Mononuclear cell (primary cell): ENCODE measurements around the gene TMEM163. TPM values are rescaled to one million over a fixed set of nuclear protein-coding genes. Genes with fewer than 3 reads are reported as not detected.
"Not testable (repeated sequence)": the region's sequence is repeated elsewhere in the genome, so short reads cannot be mapped to it uniquely, and the experiment has no call there.

Experiments
- H3K27me3 ChIP-seq: 2 replicates; pipeline ENCODE4 v1.6.0; 2011; ENCODE audit warnings: low read length, control low read depth; ENCODE audit not compliant: insufficient read depth
- H3K4me1 ChIP-seq: 2 replicates; pipeline ENCODE4 v1.5.1; 2011; ENCODE audit warnings: mild to moderate bottlenecking, low read length, control low read depth; ENCODE audit not compliant: insufficient read depth
- H3K4me3 ChIP-seq: 2 replicates; pipeline ENCODE4 v1.5.1; 2011; ENCODE audit warnings: mild to moderate bottlenecking, low read length, moderate library complexity
- H3K9me3 ChIP-seq: 2 replicates; pipeline ENCODE4 v1.5.1; 2011; ENCODE audit warnings: low read depth, mild to moderate bottlenecking, control low read depth, low read length
- total RNA-seq: library from RNA; depleted of rRNA; stranded (reverse); fragments of >200 nt; gene quantifications from one replicate; pipeline ENCODE4 v1.2.3, GENCODE V29; 2012

TMEM163 gene
- total RNA-seq, 1 donor: 0.63 TPM

- Histone ChIP-seq H3K4me1 (peaks cover 53% of the 10 kb centered on the region), H3K4me3 (no peak overlapping the region)
Measured at GRCh38 chr2:134736167-134736880, 17.5 kb upstream of the TMEM163 start.

GRCh38 chr2:134728163-134728562 lies 9.4 kb upstream of the TMEM163 start:
- Histone ChIP-seq H3K4me1 (no peaks in the 10 kb centered on the region), H3K4me3 (no peak overlapping the region), H3K27me3 (peaks cover 11% of the 10 kb centered on the region), H3K9me3 (no peaks in the 10 kb centered on the region)

More at GRCh38 chr2:134736167-134736880, 17.5 kb upstream of the TMEM163 start:
- Histone ChIP-seq H3K9me3 (no peaks in the 10 kb centered on the region), H3K27me3 (peaks cover 2% of the 10 kb centered on the region)

DNA sequence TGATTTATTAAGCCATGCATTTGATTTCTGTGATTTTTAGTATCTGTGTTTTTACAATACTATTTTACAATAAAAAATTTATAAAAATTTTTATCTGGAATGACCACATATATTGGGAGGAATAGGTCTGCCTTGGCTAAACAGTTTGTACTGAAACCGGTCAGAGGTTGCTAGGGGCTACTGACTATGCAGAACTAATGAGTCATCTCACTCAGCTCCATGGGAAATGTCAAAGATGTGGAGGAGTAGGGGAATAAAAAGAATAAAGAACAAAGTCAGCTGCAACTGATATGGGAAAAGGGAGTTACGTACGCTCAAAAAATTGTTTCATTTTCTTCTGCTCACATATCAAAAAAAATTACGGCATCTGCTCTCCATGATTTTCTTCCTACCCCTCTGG lies 8.6 kb upstream of the TMEM163 start:
- Histone ChIP-seq H3K4me1 (no peaks in the 10 kb centered on the region), H3K4me3 (no peak overlapping the region)

GRCh38 chr2:134726645-134727044 lies 7.8 kb upstream of the TMEM163 start:
- Histone ChIP-seq H3K9me3 (no peaks in the 10 kb centered on the region), H3K4me1 (no peaks in the 10 kb centered on the region), H3K27me3 (peaks cover 26% of the 10 kb centered on the region), H3K4me3 (no peak overlapping the region)

More for the DNA sequence above, 8.6 kb upstream of the TMEM163 start:
- H3K27me3 ChIP-seq: peaks cover 18% of the 10 kb centered on the region
- no peaks in the 10 kb centered on the region for H3K9me3 ChIP-seq

- Histone ChIP-seq H3K27me3 (peaks cover 30% of the 10 kb centered on the region), H3K4me1 (no peaks in the 10 kb centered on the region), H3K9me3 (no peaks in the 10 kb centered on the region), H3K4me3 (no peak overlapping the region)
Measured at GRCh38 chr2:134725876-134726275, 7.1 kb upstream of the TMEM163 start.

- no peak overlapping the region for H3K4me3 ChIP-seq
- H3K4me1 ChIP-seq: peaks cover 1% of the 10 kb centered on the region
- H3K9me3 ChIP-seq: no peaks in the 10 kb centered on the region
- H3K27me3 ChIP-seq: peaks cover 45% of the 10 kb centered on the region
Measured at GRCh38 chr2:134724341-134724740, 5.5 kb upstream of the TMEM163 start.

GRCh38 chr2:134723742-134724141 lies 4.9 kb upstream of the TMEM163 start:
- H3K4me1 ChIP-seq, H3K4me3 ChIP-seq, H3K9me3 ChIP-seq: not testable (repeated sequence)
- H3K27me3 ChIP-seq: peaks cover 48% of the 10 kb centered on the region

DNA sequence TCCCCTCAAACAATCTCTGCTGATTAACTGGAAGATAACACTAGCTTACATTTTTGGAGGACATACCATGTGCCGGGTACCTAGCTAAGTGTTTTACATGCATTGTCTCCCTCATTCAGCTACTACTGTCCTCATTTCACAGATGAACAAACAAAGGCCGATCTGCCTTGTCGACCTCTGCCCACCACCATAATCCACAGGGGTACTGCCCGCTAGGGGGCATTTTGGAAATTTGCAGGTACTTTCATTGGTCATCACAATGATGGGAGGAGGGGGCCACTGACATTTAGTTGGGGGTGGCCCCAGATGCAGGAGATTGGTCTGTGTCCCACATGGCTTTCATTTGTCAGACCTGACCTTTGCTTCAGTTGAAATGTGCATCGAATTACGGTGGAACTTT lies 3.9 kb upstream of the TMEM163 start:
- peaks cover 10% of the 10 kb centered on the region for H3K4me1 ChIP-seq
- peaks cover 55% of the 10 kb centered on the region for H3K27me3 ChIP-seq
- H3K9me3 ChIP-seq: no peaks in the 10 kb centered on the region
- no peak overlapping the region for H3K4me3 ChIP-seq

GRCh38 chr2:134721596-134721995 lies 2.8 kb upstream of the TMEM163 start:
- H3K4me3 ChIP-seq: no peak overlapping the region
- H3K27me3 ChIP-seq: peaks cover 66% of the 10 kb centered on the region
- no peaks in the 10 kb centered on the region for H3K9me3 ChIP-seq
- H3K4me1 ChIP-seq: peaks cover 13% of the 10 kb centered on the region

DNA sequence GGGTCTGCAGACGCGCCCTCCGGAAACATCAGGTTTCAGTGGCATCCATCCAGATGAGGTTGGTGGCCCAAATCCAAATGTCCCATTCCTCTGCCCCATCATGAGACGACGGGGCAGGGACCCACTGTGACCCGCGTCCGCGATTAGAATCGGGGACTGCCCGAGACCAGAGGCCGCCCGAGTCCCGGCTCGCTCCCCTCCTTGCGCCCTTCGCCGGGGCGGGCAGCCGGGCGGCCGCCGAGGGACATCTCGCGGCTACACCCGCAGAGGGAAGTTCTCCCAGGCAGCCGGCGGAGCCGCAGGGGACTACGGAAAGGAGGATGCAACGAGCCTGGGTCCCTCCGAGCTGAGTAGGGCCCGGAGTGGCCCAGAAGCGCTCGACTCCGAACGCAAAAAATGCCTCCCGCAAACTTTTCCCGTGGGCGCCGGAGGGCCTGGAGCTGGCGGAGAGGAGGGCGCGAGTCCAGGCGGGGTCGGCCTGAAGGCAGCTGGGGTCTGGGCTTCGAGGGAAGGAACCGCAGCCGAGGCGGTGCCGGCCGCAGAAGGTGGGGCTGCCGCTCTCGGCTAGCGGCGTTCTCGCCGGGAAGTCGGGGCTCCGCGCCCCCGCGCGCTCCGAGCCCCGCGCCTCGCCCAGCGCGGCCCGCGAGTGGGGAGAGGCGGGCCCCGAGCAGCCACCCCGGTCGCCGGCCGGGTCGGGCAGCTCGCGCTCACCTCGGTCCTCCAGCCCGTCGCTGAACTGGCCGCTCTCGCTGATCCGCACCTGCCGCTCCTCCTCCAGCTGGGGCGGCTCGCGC lies 580 bp downstream of the TMEM163 start:
- Histone ChIP-seq H3K4me1 (peaks cover 18% of the 10 kb centered on the region), H3K27me3 (peaks cover 84% of the 10 kb centered on the region), H3K9me3 (no peaks in the 10 kb centered on the region), H3K4me3 (peak overlapping the region; percentile 22)

GRCh38 chr2:134717286-134718022 lies 1.3 kb downstream of the TMEM163 start:
- H3K27me3 ChIP-seq: peaks cover 78% of the 10 kb centered on the region
- no peak overlapping the region for H3K4me3 ChIP-seq
- no peaks in the 10 kb centered on the region for H3K9me3 ChIP-seq
- H3K4me1 ChIP-seq: peaks cover 26% of the 10 kb centered on the region

- peaks cover 77% of the 10 kb centered on the region for H3K27me3 ChIP-seq
- H3K4me3 ChIP-seq: no peak overlapping the region
- H3K9me3 ChIP-seq: no peaks in the 10 kb centered on the region
- peaks cover 30% of the 10 kb centered on the region for H3K4me1 ChIP-seq
Measured at GRCh38 chr2:134716721-134717243, 2.0 kb downstream of the TMEM163 start.

- H3K4me1 ChIP-seq: peaks cover 30% of the 10 kb centered on the region
- no peak overlapping the region for H3K4me3 ChIP-seq
- no peaks in the 10 kb centered on the region for H3K9me3 ChIP-seq
- H3K27me3 ChIP-seq: peaks cover 80% of the 10 kb centered on the region
Measured at GRCh38 chr2:134715932-134716643, 2.7 kb downstream of the TMEM163 start.

DNA sequence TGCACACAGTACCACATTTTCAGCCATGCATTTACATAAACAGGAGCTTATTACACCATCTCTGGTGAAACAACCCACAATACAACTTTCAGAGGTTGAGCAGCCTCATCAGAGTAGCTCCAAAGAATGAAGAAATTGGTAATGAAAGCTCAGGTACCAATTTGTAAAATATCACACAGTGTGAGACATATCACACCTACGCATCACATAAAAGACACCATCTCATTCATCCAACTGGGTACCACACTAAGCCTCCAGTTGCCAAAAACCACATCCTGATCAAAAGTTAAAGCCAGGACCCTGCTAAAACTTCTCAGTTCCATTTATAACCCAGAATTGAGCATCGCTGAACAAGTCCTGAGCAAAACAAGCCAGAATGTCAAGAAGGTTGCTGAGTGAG lies 4.6 kb downstream of the TMEM163 start:
- H3K9me3 ChIP-seq: no peaks in the 10 kb centered on the region
- peaks cover 27% of the 10 kb centered on the region for H3K4me1 ChIP-seq
- H3K4me3 ChIP-seq: no peak overlapping the region
- peaks cover 72% of the 10 kb centered on the region for H3K27me3 ChIP-seq
